Activated T-helper 1 cell treated with anti-CD3 and anti-CD28 coated beads, Interleukin-12 subunit alpha, Interleukin-12 subunit beta, Interleukin-2, Interleukin-4 antibody, amounts not matched to agents 30 ng/mL and 10 ng/mL and 1 ng/mL, durations not matched to agents 14 hours and 24 hours and 36 hours (primary cell): Measurements from ENCODE around the gene DOK6. TPM values are rescaled to one million over a fixed set of nuclear protein-coding genes. Genes with fewer than 3 reads are reported as not detected.
"Not testable (repeated sequence)": the region's sequence is repeated elsewhere in the genome, so short reads cannot be mapped to it uniquely, and the experiment has no call there.

Experiments
- DNase-seq: peaks from one replicate; pipeline ENCODE4 v3.0.0; 2021; ENCODE audit warnings: low spot score
- H3K27ac Mint-ChIP-seq: one replicate; pipeline ENCODE4 v1.8.0; 2021; ENCODE audit warnings: mild to moderate bottlenecking, mixed read lengths
- H3K27me3 Mint-ChIP-seq: one replicate; pipeline ENCODE4 v1.8.0; 2022; ENCODE audit warnings: mild to moderate bottlenecking, moderate library complexity, mixed read lengths; ENCODE audit not compliant: insufficient read depth
- H3K36me3 Mint-ChIP-seq: one replicate; pipeline ENCODE4 v1.8.0; 2021; ENCODE audit warnings: low read depth, mixed read lengths
- H3K4me1 Mint-ChIP-seq: one replicate; pipeline ENCODE4 v1.8.0; 2021; ENCODE audit warnings: low read depth, mixed read lengths
- H3K4me3 Mint-ChIP-seq: one replicate; pipeline ENCODE4 v1.8.0; 2021; ENCODE audit warnings: mild to moderate bottlenecking, moderate library complexity, mixed read lengths
- H3K9me3 Mint-ChIP-seq: one replicate; pipeline ENCODE4 v1.8.0; 2021; ENCODE audit warnings: mixed read lengths
- intact Hi-C: fragments of 100-400 bp; cut with micrococcal nuclease; formaldehyde crosslinking; loops from one replicate; pipeline ENCODE4 v1.15.1; 2024
- total RNA-seq: library from RNA; stranded (reverse); gene quantifications from 2 replicates; pipeline ENCODE4 v1.2.3, GENCODE V29; 2022

The DOK6 gene
- total RNA-seq = not detected in 2 replicates

- intact Hi-C loops = loop anchor here (10.0 kb wide), 1 partner anchor 684 kb away; no protein-coding TSS in a partner anchor
- no peaks in the 10 kb centered on the region for H3K36me3 Mint-ChIP-seq
- H3K27me3 Mint-ChIP-seq = peaks cover 66% of the 10 kb centered on the region
- DNase-seq = no peak
- H3K9me3 Mint-ChIP-seq = no peaks in the 10 kb centered on the region
- peaks cover 7% of the 10 kb centered on the region for H3K4me1 Mint-ChIP-seq
- peak within 1 kb of the TSS; percentile 68 for H3K4me3 Mint-ChIP-seq
- H3K27ac Mint-ChIP-seq = no peak within 1 kb of the TSS
Measured at GRCh38 chr18:69400253-69400975, at the start of gene DOK6. Gene DOK6 (plus strand): TSS chr18:69400888.

- intact Hi-C loops = no loop called here
- Mint-ChIP-seq H3K27ac (no peak overlapping the region), H3K4me3 (no peak overlapping the region), H3K9me3 (no peaks in the 10 kb centered on the region), H3K4me1 (no peaks in the 10 kb centered on the region), H3K36me3 (no peaks in the 10 kb centered on the region), H3K27me3 (no peaks in the 10 kb centered on the region)
- no peak for DNase-seq
Measured at GRCh38 chr18:69353023-69353422, 47.7 kb upstream of the DOK6 start.

GRCh38 chr18:69357590-69357989, 43.1 kb upstream of the DOK6 start:
- no peaks in the 10 kb centered on the region for H3K27me3 Mint-ChIP-seq
- intact Hi-C loops = no loop called here
- H3K4me1 Mint-ChIP-seq = no peaks in the 10 kb centered on the region

GRCh38 chr18:69358212-69358895, 42.3 kb upstream of the DOK6 start:
- DNase-seq = no peak
- no peaks in the 10 kb centered on the region for H3K27me3 Mint-ChIP-seq
- no peak overlapping the region for H3K27ac Mint-ChIP-seq
- H3K4me1 Mint-ChIP-seq = no peaks in the 10 kb centered on the region
- peaks cover 11% of the 10 kb centered on the region for H3K9me3 Mint-ChIP-seq
- no peak overlapping the region for H3K4me3 Mint-ChIP-seq
- no peaks in the 10 kb centered on the region for H3K36me3 Mint-ChIP-seq
- intact Hi-C loops = no loop called here

More at GRCh38 chr18:69357590-69357989, 43.1 kb upstream of the DOK6 start:
- Mint-ChIP-seq H3K4me3 (no peak overlapping the region), H3K36me3 (no peaks in the 10 kb centered on the region), H3K27ac (no peak overlapping the region), H3K9me3 (peaks cover 11% of the 10 kb centered on the region)
- no peak for DNase-seq

- not testable (repeated sequence) for H3K27me3 Mint-ChIP-seq
Measured at GRCh38 chr18:69359768-69360167, 40.9 kb upstream of the DOK6 start.

GRCh38 chr18:69364930-69365329, 35.8 kb upstream of the DOK6 start:
- no peak overlapping the region for H3K27ac Mint-ChIP-seq
- H3K4me1 Mint-ChIP-seq = no peaks in the 10 kb centered on the region
- H3K36me3 Mint-ChIP-seq = no peaks in the 10 kb centered on the region
- H3K4me3 Mint-ChIP-seq = no peak overlapping the region
- H3K27me3 Mint-ChIP-seq = no peaks in the 10 kb centered on the region
- no peak for DNase-seq
- peaks cover 6% of the 10 kb centered on the region for H3K9me3 Mint-ChIP-seq
- intact Hi-C loops = no loop called here

More at GRCh38 chr18:69359768-69360167, 40.9 kb upstream of the DOK6 start:
- H3K4me3 Mint-ChIP-seq, H3K4me1 Mint-ChIP-seq, H3K27ac Mint-ChIP-seq, intact Hi-C loops, DNase-seq, H3K36me3 Mint-ChIP-seq: not testable (repeated sequence)
- peaks cover 11% of the 10 kb centered on the region for H3K9me3 Mint-ChIP-seq

- H3K27ac Mint-ChIP-seq = no peak overlapping the region
- intact Hi-C loops = no loop called here
- no peak overlapping the region for H3K4me3 Mint-ChIP-seq
- DNase-seq = no peak
- H3K9me3 Mint-ChIP-seq = peaks cover 3% of the 10 kb centered on the region
- no peaks in the 10 kb centered on the region for H3K36me3 Mint-ChIP-seq
- no peaks in the 10 kb centered on the region for H3K27me3 Mint-ChIP-seq
- H3K4me1 Mint-ChIP-seq = no peaks in the 10 kb centered on the region
Measured at GRCh38 chr18:69365658-69366057, 35.0 kb upstream of the DOK6 start.

- H3K4me1 Mint-ChIP-seq = no peaks in the 10 kb centered on the region
- no peak overlapping the region for H3K4me3 Mint-ChIP-seq
- intact Hi-C loops = no loop called here
- DNase-seq = no peak
- H3K36me3 Mint-ChIP-seq = no peaks in the 10 kb centered on the region
- H3K9me3 Mint-ChIP-seq = no peaks in the 10 kb centered on the region
- H3K27me3 Mint-ChIP-seq = peaks cover 2% of the 10 kb centered on the region
- no peak overlapping the region for H3K27ac Mint-ChIP-seq
Measured at GRCh38 chr18:69367104-69367503, 33.6 kb upstream of the DOK6 start.

- peaks cover 2% of the 10 kb centered on the region for H3K27me3 Mint-ChIP-seq
- H3K27ac Mint-ChIP-seq = no peak overlapping the region
- no peaks in the 10 kb centered on the region for H3K9me3 Mint-ChIP-seq
- no peak overlapping the region for H3K4me3 Mint-ChIP-seq
- no peaks in the 10 kb centered on the region for H3K4me1 Mint-ChIP-seq
- H3K36me3 Mint-ChIP-seq = no peaks in the 10 kb centered on the region
- DNase-seq = no peak
- intact Hi-C loops = no loop called here
Measured at GRCh38 chr18:69371729-69372128, 29.0 kb upstream of the DOK6 start.

GRCh38 chr18:69380324-69380723, 20.4 kb upstream of the DOK6 start:
- intact Hi-C loops = no loop called here
- H3K27ac Mint-ChIP-seq = no peak overlapping the region
- H3K36me3 Mint-ChIP-seq = no peaks in the 10 kb centered on the region
- no peaks in the 10 kb centered on the region for H3K27me3 Mint-ChIP-seq
- no peak overlapping the region for H3K4me3 Mint-ChIP-seq
- no peaks in the 10 kb centered on the region for H3K9me3 Mint-ChIP-seq
- H3K4me1 Mint-ChIP-seq = no peaks in the 10 kb centered on the region
- DNase-seq = no peak

GRCh38 chr18:69383186-69383585, 17.5 kb upstream of the DOK6 start:
- no peaks in the 10 kb centered on the region for H3K27me3 Mint-ChIP-seq
- H3K27ac Mint-ChIP-seq = no peak overlapping the region
- H3K4me1 Mint-ChIP-seq = no peaks in the 10 kb centered on the region
- intact Hi-C loops = no loop called here
- no peaks in the 10 kb centered on the region for H3K9me3 Mint-ChIP-seq
- no peak overlapping the region for H3K4me3 Mint-ChIP-seq
- H3K36me3 Mint-ChIP-seq = no peaks in the 10 kb centered on the region
- no peak for DNase-seq

GRCh38 chr18:69387186-69387585, 13.5 kb upstream of the DOK6 start:
- DNase-seq = no peak
- Mint-ChIP-seq H3K4me3 (no peak overlapping the region), H3K27me3 (no peaks in the 10 kb centered on the region), H3K27ac (no peak overlapping the region), H3K9me3 (no peaks in the 10 kb centered on the region), H3K4me1 (no peaks in the 10 kb centered on the region), H3K36me3 (no peaks in the 10 kb centered on the region)
- intact Hi-C loops = no loop called here

GRCh38 chr18:69388222-69388621, 12.5 kb upstream of the DOK6 start:
- no peak overlapping the region for H3K4me3 Mint-ChIP-seq
- no peaks in the 10 kb centered on the region for H3K9me3 Mint-ChIP-seq
- DNase-seq = no peak
- H3K27ac Mint-ChIP-seq = no peak overlapping the region
- no peaks in the 10 kb centered on the region for H3K4me1 Mint-ChIP-seq
- no peaks in the 10 kb centered on the region for H3K36me3 Mint-ChIP-seq
- no peaks in the 10 kb centered on the region for H3K27me3 Mint-ChIP-seq
- intact Hi-C loops = no loop called here
